Left ventricle myocardium inferior (tissue), 1 donor: ENCODE data around the gene PDE8A. TPM values are rescaled to one million over a fixed set of nuclear protein-coding genes. Genes with fewer than 3 reads are reported as not detected.

ENCODE experiments used
- DNase-seq: peaks from one replicate; pipeline ENCODE4 v3.0.0-alpha.2; 2020
- H3K27ac ChIP-seq: fragments of 200-600 bp; replicated peaks from 2 replicates; pipeline ENCODE4 v1.8.0; 2021
- H3K27me3 ChIP-seq: fragments of 200-600 bp; 2 replicates; pipeline ENCODE4 v1.8.0; 2021; ENCODE audit warnings: low read depth
- H3K36me3 ChIP-seq: fragments of 200-600 bp; 2 replicates; pipeline ENCODE4 v1.8.0; 2021
- H3K4me1 ChIP-seq: fragments of 200-600 bp; 2 replicates; pipeline ENCODE4 v1.8.0; 2021
- H3K4me3 ChIP-seq: fragments of 200-600 bp; 2 replicates; pipeline ENCODE4 v1.8.0; 2021; ENCODE audit warnings: mild to moderate bottlenecking, moderate library complexity
- H3K9me3 ChIP-seq: fragments of 200-600 bp; replicated peaks from 2 replicates; pipeline ENCODE4 v1.8.0; 2021
- CTCF ChIP-seq: fragments of 200-600 bp; IDR thresholded peaks from 2 replicates; pipeline ENCODE4 v1.8.0; 2021; ENCODE audit warnings: antibody characterized with exemption, mild to moderate bottlenecking, borderline replicate concordance
- intact Hi-C: fragments of 100-400 bp; cut with micrococcal nuclease; formaldehyde crosslinking; loops from one replicate; pipeline ENCODE4 v1.11.0; 2022
- total RNA-seq: library from RNA; stranded (reverse); fragmentation: NEBNext Ultra II Directional; extraction: Animal tissue kit (Norgen Biotek cat#: 25700); gene quantifications from one replicate; pipeline ENCODE4 v1.2.1, GENCODE V29; 2021
- donor health status: DM: no; HTN: yes; CAD: no; lungs with severe emphysema.

PDE8A gene
- total RNA-seq, 1 donor from 2014 or later: 17.8 TPM

GRCh38 chr15:85094685-85095084, 113.0 kb downstream of the PDE8A start:
- intact Hi-C loops: no loop called here
- no peaks in the 10 kb centered on the region for H3K9me3 ChIP-seq
- no peaks in the 10 kb centered on the region for H3K4me1 ChIP-seq
- peaks cover 74% of the 10 kb centered on the region for H3K36me3 ChIP-seq
- no peak overlapping the region for H3K4me3 ChIP-seq
- no peaks in the 10 kb centered on the region for H3K27me3 ChIP-seq
- DNase-seq: no peak
- TF ChIP-seq CTCF: no peak
- no peak overlapping the region for H3K27ac ChIP-seq

DNA sequence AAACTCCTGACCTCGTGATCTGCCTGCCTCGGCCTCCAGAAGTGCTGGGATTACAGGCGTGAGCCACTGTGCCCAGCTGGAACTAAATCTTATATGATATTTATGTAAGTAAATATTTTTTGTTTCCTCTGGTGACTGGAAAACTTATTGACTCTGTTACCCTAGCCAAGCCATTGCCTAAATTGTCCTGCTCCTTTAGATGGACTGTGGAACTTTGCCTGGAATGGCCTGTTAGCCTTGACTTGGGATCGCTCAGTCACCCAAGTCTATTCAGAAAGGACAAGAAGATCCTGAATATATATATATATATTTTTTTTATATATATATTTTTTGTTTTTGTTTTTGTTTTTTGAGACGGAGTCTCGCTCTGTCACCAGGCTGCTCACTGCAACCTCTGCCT, 113.9 kb downstream of the PDE8A start:
- Histone ChIP-seq H3K36me3 (peaks cover 74% of the 10 kb centered on the region), H3K9me3 (no peaks in the 10 kb centered on the region), H3K4me1 (no peaks in the 10 kb centered on the region), H3K27me3 (no peaks in the 10 kb centered on the region), H3K27ac (no peak overlapping the region), H3K4me3 (no peak overlapping the region)
- TF ChIP-seq CTCF: no peak
- intact Hi-C loops: no loop called here
- DNase-seq: no peak

- H3K36me3 ChIP-seq: peaks cover 66% of the 10 kb centered on the region
- intact Hi-C loops: no loop called here
Measured at GRCh38 chr15:85097250-85097649, 115.6 kb downstream of the PDE8A start.

GRCh38 chr15:85097725-85098124, 116.1 kb downstream of the PDE8A start:
- TF ChIP-seq CTCF: no peak
- peaks cover 61% of the 10 kb centered on the region for H3K36me3 ChIP-seq

More at GRCh38 chr15:85097250-85097649, 115.6 kb downstream of the PDE8A start:
- Histone ChIP-seq H3K4me3 (no peak overlapping the region), H3K4me1 (no peaks in the 10 kb centered on the region), H3K27me3 (no peaks in the 10 kb centered on the region), H3K27ac (no peak overlapping the region), H3K9me3 (no peaks in the 10 kb centered on the region)
- no peak for TF ChIP-seq CTCF
- no peak for DNase-seq

GRCh38 chr15:85099195-85099803, 117.6 kb downstream of the PDE8A start:
- Histone ChIP-seq H3K27ac (no peak overlapping the region), H3K27me3 (no peaks in the 10 kb centered on the region), H3K4me3 (no peak overlapping the region), H3K4me1 (no peaks in the 10 kb centered on the region), H3K36me3 (peaks cover 46% of the 10 kb centered on the region), H3K9me3 (no peaks in the 10 kb centered on the region)
- no peak for TF ChIP-seq CTCF
- intact Hi-C loops: no loop called here
- DNase-seq: no peak

More at GRCh38 chr15:85097725-85098124, 116.1 kb downstream of the PDE8A start:
- no peak for DNase-seq
- Histone ChIP-seq H3K27me3 (no peaks in the 10 kb centered on the region), H3K4me1 (no peaks in the 10 kb centered on the region), H3K27ac (no peak overlapping the region), H3K9me3 (no peaks in the 10 kb centered on the region), H3K4me3 (no peak overlapping the region)
- intact Hi-C loops: no loop called here
